Measurements from ENCODE around the gene RFX2. TPM values are rescaled to one million over a fixed set of nuclear protein-coding genes. Genes with fewer than 3 reads are reported as not detected.

Gene RFX2
- total and polyA plus RNA-seq, 9 donors: 5.2 to 17.6 (median 9.4) TPM

DNA sequence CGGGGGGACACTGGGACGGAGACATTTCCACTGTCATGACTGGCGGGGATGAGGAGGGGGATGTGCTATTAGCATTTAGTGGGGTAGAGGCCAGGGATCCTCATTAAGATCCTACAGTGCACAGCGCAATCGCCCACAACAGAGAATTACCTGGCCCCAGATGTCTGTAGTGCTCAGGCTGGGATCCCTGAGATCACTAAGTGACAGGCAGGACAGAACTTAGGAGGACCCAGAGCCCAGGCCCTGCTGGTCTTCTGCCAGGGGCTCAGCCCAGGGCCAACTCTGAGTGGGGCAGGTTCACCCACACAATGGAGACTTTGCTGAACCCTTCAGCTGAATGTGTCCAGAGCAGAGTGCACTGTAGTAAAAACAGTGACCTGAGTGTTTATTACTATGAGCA, 136.9 kb downstream of the RFX2 start:
- Histone ChIP-seq H3K27ac (ENCODE audit: low read length) (no peak overlapping the region), H3K27me3 (ENCODE audit: control insufficient read depth, insufficient read depth, low read length) (no peaks in the 10 kb centered on the region), H3K36me3 (ENCODE audit: control insufficient read depth, insufficient read depth, low read length) (peaks cover 40% of the 10 kb centered on the region), H3K9me3 (replicated peaks; ENCODE audit: control insufficient read depth, low read depth, low read length) (no peaks in the 10 kb centered on the region), H3K4me1 (ENCODE audit: control insufficient read depth, insufficient read depth, low read length) (peaks cover 28% of the 10 kb centered on the region), H3K4me3 (ENCODE audit: low read length) (no peak overlapping the region)
- DNase-seq: no peak
- WGBS (ENCODE audit: insufficient coverage): 74% methylated on average over 4 of the region's 5 CpGs

DNA sequence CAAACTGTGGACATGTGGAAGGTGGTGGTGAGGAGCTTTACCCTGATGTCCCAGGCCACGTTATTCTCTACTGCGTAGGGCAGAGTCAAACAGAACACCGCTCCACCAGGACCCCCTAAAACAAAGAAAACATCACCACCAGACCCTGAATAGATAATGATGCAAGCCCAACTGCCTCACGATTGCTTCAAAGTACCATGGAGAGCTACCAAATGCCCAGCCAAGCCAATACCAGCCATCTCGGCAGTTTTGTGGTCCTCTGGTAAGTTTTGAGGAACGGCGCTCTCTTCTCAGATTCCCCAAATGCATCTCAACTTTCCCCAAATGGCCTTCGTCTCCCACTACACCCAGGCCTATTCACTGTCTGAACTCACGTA, 138.0 kb downstream of the RFX2 start:
- Histone ChIP-seq H3K27ac (ENCODE audit: low read length) (no peak overlapping the region), H3K4me1 (ENCODE audit: control insufficient read depth, insufficient read depth, low read length) (peaks cover 37% of the 10 kb centered on the region), H3K4me3 (ENCODE audit: low read length) (no peak overlapping the region), H3K27me3 (ENCODE audit: control insufficient read depth, insufficient read depth, low read length) (no peaks in the 10 kb centered on the region), H3K36me3 (ENCODE audit: control insufficient read depth, insufficient read depth, low read length) (peaks cover 40% of the 10 kb centered on the region), H3K9me3 (replicated peaks; ENCODE audit: control insufficient read depth, low read depth, low read length) (no peaks in the 10 kb centered on the region)
- WGBS (ENCODE audit: insufficient coverage): 77% methylated on average over 5 of the region's 9 CpGs
- DNase-seq: no peak

DNA sequence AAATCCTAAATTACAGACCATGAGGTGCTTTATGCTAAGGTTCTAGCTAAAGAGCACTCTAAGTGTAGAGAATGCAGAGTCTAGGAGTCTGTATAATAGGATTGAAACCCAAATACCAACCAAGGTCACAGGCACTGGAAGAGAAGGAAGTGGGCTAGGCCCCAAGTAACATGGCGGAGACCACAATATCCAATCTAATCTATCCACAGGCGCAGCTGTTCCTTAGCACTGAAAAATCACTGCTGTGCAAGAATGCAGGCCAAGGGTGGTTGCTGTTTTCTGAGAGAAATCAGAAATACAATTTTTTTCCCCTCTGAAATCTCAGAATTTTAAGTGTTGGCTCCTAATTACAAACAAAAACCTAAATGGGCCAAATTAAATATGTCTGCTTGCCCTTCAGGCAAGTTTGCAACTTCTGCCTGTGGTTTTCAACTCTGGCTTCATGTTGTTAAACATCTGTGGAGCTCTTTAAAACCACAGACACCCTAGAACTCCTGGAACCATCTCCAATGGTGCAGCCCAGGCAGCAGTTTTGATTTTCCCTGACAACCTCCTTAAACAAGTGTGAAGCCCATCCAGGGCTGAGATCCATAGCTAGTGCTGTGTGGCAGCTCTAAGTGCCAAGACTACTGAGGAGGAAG, 138.5 kb downstream of the RFX2 start:
- no peak for DNase-seq
- Histone ChIP-seq H3K27me3 (ENCODE audit: control insufficient read depth, insufficient read depth, low read length) (no peaks in the 10 kb centered on the region), H3K36me3 (ENCODE audit: control insufficient read depth, insufficient read depth, low read length) (peaks cover 39% of the 10 kb centered on the region), H3K9me3 (replicated peaks; ENCODE audit: control insufficient read depth, low read depth, low read length) (no peaks in the 10 kb centered on the region), H3K27ac (ENCODE audit: low read length) (no peak overlapping the region), H3K4me1 (ENCODE audit: control insufficient read depth, insufficient read depth, low read length) (peaks cover 34% of the 10 kb centered on the region), H3K4me3 (ENCODE audit: low read length) (no peak overlapping the region)
- WGBS (ENCODE audit: insufficient coverage): no CpG with 5 or more reads among the region's 2 CpGs

DNA sequence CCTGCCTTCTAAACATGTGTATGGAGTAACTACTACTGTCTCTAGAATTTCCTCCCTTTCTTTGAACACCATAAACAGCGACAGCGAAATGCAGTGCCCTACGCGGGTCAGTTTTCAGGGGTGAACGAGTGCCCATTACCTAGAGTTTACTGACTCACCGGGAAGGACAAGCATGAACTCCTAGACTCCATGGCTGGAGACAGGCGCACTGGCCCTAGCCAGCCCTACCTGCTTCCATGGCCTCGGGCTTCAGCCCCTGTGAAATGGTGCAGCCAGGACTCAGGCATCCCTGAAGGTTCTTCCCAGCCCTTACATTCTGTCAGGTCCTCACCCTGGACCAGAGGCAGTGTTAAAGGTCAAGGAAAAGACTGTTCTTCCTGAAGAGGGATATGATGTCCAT, 140.8 kb downstream of the RFX2 start:
- no peak overlapping the region for H3K4me3 ChIP-seq (ENCODE audit: low read length)
- H3K4me1 ChIP-seq (ENCODE audit: control insufficient read depth, insufficient read depth, low read length): peaks cover 34% of the 10 kb centered on the region
- H3K27me3 ChIP-seq (ENCODE audit: control insufficient read depth, insufficient read depth, low read length): no peaks in the 10 kb centered on the region
- WGBS (ENCODE audit: insufficient coverage): 85% methylated on average over 7 of the region's 8 CpGs
- peaks cover 39% of the 10 kb centered on the region for H3K36me3 ChIP-seq (ENCODE audit: control insufficient read depth, insufficient read depth, low read length)
- H3K9me3 ChIP-seq (replicated peaks; ENCODE audit: control insufficient read depth, low read depth, low read length): no peaks in the 10 kb centered on the region
- no peak for DNase-seq
- peak overlapping the region; percentile 61 for H3K27ac ChIP-seq (ENCODE audit: low read length)

DNA sequence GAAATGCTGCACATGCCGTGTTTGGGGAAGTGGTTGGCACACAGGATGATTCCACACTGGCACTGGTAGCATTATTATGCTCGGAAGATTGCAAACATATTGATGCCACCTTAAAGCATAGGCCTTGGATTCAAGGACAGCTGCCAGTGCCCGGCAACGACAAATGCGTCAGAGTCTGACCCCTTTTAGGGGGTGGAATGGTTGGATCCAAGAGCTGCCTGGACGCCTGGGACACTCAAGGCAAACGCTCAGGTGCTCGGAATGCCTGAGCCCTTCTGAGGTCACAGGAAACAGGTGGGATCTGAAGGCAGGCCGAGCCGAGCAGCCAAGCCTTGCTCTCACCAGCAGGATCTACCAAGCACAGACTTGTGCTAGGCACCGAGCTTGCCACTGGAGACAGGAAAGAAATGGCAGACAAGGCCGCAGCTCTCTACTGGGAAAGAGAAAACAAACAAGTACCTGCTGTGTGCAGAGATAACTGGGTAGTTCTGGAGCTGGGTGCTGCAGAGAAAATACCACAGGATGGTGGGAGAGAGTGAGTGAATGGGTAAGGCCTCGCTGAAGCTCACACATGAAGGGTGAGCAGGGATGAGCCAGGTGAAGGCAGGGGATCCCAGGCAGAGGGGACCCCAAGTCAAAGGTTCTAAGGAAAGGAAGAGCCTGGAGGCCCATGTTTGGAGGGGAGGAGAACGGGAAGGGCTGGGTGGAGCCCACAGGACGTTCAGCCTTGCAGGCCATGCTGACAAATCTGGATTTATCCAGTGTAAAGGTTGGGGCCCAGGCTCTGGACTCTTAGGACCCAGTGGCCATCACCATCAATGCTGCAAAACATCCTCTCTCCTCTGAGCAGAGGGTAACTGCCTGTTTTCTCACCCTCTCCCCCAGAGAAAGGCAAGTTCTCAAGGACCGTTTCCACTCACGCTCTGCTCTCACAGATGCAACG, 141.6 kb downstream of the RFX2 start:
- no peak overlapping the region for H3K4me3 ChIP-seq (ENCODE audit: low read length)
- H3K9me3 ChIP-seq (replicated peaks; ENCODE audit: control insufficient read depth, low read depth, low read length): no peaks in the 10 kb centered on the region
- H3K27me3 ChIP-seq (ENCODE audit: control insufficient read depth, insufficient read depth, low read length): no peaks in the 10 kb centered on the region
- DNase-seq: peak; percentile 37
- peaks cover 34% of the 10 kb centered on the region for H3K36me3 ChIP-seq (ENCODE audit: control insufficient read depth, insufficient read depth, low read length)
- H3K4me1 ChIP-seq (ENCODE audit: control insufficient read depth, insufficient read depth, low read length): peaks cover 34% of the 10 kb centered on the region
- H3K27ac ChIP-seq (ENCODE audit: low read length): peak overlapping the region; percentile 61
- WGBS (ENCODE audit: insufficient coverage): 46% methylated on average over 17 of the region's 18 CpGs

DNA sequence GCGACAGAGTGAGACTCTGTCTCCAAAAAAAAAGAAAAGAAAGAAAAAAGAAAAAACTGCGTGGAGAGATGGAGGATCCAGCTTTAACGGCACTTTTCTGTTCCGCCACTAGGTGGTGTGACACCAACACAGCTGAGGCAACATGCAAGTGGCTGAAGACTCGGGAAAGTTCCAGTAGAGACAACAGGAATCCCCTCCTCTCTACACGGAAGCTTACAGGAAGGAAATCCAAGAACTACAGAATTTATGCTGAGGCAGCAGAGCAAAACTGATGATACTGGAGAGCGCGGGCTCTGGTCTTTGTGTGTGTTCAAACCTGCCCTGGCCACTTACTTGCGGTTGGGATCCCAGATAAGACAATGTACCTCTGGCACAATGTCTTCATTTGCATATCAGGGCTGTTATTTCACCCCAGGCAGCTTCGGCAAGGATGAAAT, 142.3 kb downstream of the RFX2 start:
- 16% methylated on average over 8 of the region's 10 CpGs for WGBS (ENCODE audit: insufficient coverage)
- Histone ChIP-seq H3K4me1 (ENCODE audit: control insufficient read depth, insufficient read depth, low read length) (peaks cover 37% of the 10 kb centered on the region), H3K4me3 (ENCODE audit: low read length) (no peak overlapping the region)

DNA sequence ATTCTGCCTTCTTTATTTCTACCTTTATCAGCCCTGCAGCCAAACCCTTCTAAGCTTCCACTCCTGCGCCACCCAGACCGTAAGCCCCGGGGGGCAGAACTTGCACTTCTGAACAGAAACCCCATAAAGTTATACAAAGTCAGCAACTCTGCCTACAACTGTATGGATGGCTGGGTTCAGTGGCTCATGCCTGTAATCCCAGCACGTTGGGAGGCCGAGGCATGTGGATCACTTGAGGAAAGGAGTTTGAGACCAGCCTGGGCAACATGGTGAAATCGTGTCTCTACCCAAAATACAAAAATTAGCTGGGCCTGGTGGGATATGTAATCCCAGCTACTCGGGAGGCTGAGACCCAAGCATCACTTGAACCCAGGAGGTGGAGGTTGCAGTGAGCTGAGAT, 142.7 kb downstream of the RFX2 start:
- DNase-seq: no peak
- H3K27me3 ChIP-seq (ENCODE audit: control insufficient read depth, insufficient read depth, low read length): no peaks in the 10 kb centered on the region
- 77% methylated on average over 3 of the region's 7 CpGs for WGBS (ENCODE audit: insufficient coverage)
- H3K4me3 ChIP-seq (ENCODE audit: low read length): no peak overlapping the region
- peaks cover 40% of the 10 kb centered on the region for H3K4me1 ChIP-seq (ENCODE audit: control insufficient read depth, insufficient read depth, low read length)
- no peaks in the 10 kb centered on the region for H3K9me3 ChIP-seq (replicated peaks; ENCODE audit: control insufficient read depth, low read depth, low read length)
- H3K27ac ChIP-seq (ENCODE audit: low read length): no peak overlapping the region
- peaks cover 25% of the 10 kb centered on the region for H3K36me3 ChIP-seq (ENCODE audit: control insufficient read depth, insufficient read depth, low read length)

More for the DNA sequence above, 142.3 kb downstream of the RFX2 start:
- Histone ChIP-seq H3K27me3 (ENCODE audit: control insufficient read depth, insufficient read depth, low read length) (no peaks in the 10 kb centered on the region), H3K36me3 (ENCODE audit: control insufficient read depth, insufficient read depth, low read length) (peaks cover 29% of the 10 kb centered on the region), H3K27ac (ENCODE audit: low read length) (peak overlapping the region; percentile 61), H3K9me3 (replicated peaks; ENCODE audit: control insufficient read depth, low read depth, low read length) (no peaks in the 10 kb centered on the region)
- peak; percentile 94 for DNase-seq

DNA sequence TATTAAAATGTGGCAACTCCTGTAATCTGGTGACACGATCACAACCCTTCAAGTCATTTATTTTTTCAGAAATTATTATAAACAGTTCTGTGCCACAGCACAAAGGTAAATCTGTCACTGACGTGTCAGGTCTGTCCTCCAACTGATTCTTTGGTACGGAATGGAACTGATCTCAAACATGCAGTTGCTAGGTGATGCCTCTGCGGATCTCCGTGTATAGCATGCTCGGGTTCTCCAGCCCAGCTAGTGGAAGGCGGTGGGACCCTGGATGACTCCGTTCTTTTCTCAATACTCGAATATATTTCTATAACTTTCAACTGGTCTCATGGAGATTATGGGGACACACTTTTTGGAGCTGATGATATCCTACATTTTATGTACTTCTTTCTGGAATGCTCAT, 143.4 kb downstream of the RFX2 start:
- Histone ChIP-seq H3K36me3 (ENCODE audit: control insufficient read depth, insufficient read depth, low read length) (peaks cover 22% of the 10 kb centered on the region), H3K4me3 (ENCODE audit: low read length) (no peak overlapping the region), H3K9me3 (replicated peaks; ENCODE audit: control insufficient read depth, low read depth, low read length) (no peaks in the 10 kb centered on the region), H3K27ac (ENCODE audit: low read length) (no peak overlapping the region), H3K4me1 (ENCODE audit: control insufficient read depth, insufficient read depth, low read length) (peaks cover 46% of the 10 kb centered on the region), H3K27me3 (ENCODE audit: control insufficient read depth, insufficient read depth, low read length) (no peaks in the 10 kb centered on the region)
- DNase-seq: no peak
- 80% methylated on average over 5 of the region's 9 CpGs for WGBS (ENCODE audit: insufficient coverage)

DNA sequence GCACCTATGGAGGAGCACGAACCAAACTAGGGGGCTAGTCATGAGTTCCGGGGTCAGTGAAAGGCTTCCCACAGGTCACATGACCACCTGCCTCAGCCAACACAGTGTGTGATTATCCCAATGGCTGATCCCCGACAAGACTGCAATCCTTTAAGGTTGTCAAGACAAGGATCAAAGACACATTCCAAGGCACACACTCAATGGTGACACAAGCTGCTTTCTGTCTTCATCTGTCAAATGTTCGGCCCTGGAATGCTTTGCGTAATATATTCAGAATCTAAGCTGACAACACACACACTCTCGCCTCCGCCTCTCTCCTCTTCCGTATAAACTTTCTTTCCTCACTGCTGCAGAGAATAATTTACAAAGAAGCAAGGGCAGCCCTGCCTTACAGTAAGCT, 144.1 kb downstream of the RFX2 start:
- H3K27ac ChIP-seq (ENCODE audit: low read length): peak overlapping the region; percentile 45
- DNase-seq: peak; percentile 25
- no peaks in the 10 kb centered on the region for H3K9me3 ChIP-seq (replicated peaks; ENCODE audit: control insufficient read depth, low read depth, low read length)
- no peaks in the 10 kb centered on the region for H3K27me3 ChIP-seq (ENCODE audit: control insufficient read depth, insufficient read depth, low read length)
- whole genome bisulfite sequencing (ENCODE audit: insufficient coverage): 72% methylated on average over 7 of the region's 8 CpGs
- H3K4me1 ChIP-seq (ENCODE audit: control insufficient read depth, insufficient read depth, low read length): peaks cover 50% of the 10 kb centered on the region
- peaks cover 22% of the 10 kb centered on the region for H3K36me3 ChIP-seq (ENCODE audit: control insufficient read depth, insufficient read depth, low read length)
- no peak overlapping the region for H3K4me3 ChIP-seq (ENCODE audit: low read length)

DNA sequence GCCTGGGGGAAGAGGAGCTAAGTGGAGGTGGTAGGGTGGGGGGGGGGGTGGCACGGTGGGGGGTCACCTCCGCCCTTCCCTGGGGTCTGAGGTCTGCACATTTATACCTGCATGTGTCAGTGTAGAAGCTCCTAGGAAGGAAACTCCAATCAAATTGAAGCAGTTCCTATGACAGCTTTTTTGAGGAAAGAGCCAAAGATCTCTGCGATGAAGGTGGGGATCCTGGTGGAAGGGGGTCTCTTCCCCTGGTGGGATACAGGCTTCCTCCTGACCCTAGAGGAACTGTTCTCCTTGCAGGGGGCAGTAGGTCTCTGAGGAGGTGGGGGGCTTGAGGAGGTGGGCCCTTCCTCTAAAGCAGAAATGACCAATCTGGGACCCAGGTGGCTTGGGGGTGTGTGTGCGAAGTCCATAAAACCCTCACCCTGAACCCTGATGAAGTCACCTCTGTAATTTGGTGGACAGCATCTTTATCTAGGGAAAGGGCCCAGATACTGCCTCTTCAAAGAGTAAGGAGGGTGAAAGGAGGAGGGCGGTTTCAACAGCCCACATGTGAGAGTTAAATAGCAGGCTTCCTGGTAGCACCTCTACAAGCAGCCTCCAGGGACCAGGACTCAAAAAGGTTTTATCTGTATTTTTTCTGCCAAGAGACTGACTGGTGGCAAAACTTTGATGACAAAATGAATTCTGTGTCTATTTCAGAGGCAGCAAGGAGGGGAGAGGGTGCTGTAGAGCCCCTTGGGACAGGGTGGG, 145.3 kb downstream of the RFX2 start:
- no peak overlapping the region for H3K4me3 ChIP-seq (ENCODE audit: low read length)
- H3K36me3 ChIP-seq (ENCODE audit: control insufficient read depth, insufficient read depth, low read length): peaks cover 22% of the 10 kb centered on the region
- no peak for DNase-seq
- 70% methylated on average over 2 of the region's 5 CpGs for WGBS (ENCODE audit: insufficient coverage)
- H3K27me3 ChIP-seq (ENCODE audit: control insufficient read depth, insufficient read depth, low read length): no peaks in the 10 kb centered on the region
- H3K9me3 ChIP-seq (replicated peaks; ENCODE audit: control insufficient read depth, low read depth, low read length): no peaks in the 10 kb centered on the region
- no peak overlapping the region for H3K27ac ChIP-seq (ENCODE audit: low read length)
- H3K4me1 ChIP-seq (ENCODE audit: control insufficient read depth, insufficient read depth, low read length): peaks cover 59% of the 10 kb centered on the region
